Hematopoietic multipotent progenitor cell treated with erythropoietin and hydrocortisone succinate and interleukin-3 and kit ligand, for 17 days (in vitro differentiated cells): Measurements from ENCODE around the gene SAMD13.

Experiments
- DNase-seq: peaks from one replicate; pipeline ENCODE4 v3.0.0-alpha.2; 2015; ENCODE audit warnings: low spot score

SAMD13 gene

DNA sequence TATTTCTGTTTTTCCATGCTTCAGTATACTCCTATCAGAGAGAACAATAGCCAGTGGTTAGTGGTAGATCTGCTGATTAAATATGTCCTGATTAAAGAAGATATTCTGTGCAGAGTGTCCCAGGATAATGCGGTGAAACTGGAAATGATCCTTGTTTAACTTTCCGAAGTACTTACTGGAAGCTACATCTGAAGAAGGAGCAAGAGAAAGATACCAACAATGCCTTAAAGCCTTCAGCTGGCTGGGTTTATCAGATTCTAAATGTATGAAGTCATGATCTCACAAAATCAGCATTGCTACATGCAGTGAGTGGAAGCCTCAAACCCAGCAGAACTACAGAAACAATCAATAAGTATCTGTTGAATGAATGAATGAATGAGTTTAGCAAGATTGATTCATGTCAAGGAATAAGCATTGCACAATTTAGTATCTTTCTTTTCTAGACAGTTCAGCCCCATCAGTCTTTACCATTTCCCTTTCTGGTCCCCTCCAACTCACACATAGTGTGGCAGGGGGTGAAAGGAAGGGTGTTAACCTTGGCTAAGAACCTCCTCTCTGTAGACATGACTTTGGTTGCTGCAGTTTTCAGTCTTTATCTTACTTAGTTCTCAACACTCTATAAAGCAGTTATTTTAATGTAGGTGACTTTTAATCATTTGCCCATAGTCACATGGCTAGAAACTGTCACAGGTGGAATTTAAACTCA is 72.1 kb downstream of the SAMD13 start:
- no peak for DNase-seq

DNA sequence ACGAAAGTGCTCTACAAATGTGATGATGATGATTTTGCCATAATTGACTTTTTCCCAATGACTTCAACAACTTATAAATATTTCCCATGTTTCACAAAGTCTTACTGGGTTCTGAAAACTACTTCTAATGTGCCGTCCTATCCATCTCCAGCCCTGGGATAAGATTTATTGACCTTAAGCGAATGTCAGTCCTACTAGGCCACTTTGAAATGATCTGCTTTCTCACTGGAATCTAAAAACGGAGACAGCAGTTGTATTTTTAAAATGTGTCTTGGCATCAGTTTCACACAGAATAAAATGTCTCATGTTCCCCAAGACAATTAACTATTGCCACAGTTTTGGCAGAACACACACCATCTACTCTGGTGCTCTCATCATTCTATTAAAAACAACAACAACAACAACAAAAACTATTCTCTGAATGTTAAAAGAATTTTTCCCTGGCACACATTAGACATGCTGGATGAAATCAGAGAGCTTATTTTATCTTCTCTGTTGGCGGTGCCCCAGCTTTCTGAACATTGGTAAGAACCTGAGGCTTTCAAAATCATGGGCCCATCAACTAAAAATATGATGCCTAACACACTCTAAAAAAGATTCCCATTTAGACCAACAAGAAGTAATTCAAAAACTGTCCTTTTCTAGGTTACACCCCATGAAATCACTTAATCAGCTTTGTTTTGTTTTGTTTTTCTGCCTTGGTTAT is 73.6 kb downstream of the SAMD13 start:
- DNase-seq = no peak

DNA sequence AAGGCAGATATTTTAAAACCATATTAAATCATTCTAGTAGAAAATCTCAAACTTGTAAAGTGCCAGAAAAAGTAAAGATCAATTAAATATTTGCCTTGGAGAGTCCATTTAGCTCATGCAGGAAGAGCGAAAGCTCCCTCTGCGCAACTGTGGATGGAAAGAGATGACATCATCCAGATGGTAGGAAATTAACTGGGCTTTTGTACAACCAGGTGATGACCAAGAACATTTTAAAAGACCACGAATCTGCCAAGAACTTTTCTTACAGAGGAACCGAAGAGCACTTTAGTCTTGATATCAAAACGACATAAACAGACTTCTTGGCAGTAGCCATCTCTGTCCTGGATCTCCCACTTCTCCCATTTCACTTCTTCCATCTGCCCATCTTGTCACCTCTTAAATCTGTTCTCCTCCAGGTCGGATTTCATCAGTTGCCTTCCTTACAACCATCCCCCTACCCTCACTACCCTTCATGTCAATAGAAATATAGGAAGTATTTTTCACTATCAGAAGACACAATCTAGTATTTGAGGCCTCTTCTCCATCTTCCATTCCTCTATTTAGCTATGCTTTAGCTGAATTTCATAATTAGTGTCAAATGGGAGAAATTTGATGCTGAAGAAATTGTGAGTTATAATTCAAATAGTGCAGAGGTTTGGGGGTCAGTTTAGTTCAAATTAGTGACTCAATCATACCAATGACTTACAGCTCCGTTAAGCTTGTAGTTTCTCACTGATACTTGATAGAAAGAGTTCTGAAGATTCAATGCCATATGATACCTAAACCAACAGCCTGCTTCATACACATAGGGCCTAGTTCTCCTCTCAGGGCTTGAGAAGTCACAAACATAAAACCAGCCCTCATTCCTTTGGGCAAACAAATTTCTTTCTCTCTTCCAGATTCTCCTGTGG is 74.7 kb downstream of the SAMD13 start:
- no peak for DNase-seq

DNA sequence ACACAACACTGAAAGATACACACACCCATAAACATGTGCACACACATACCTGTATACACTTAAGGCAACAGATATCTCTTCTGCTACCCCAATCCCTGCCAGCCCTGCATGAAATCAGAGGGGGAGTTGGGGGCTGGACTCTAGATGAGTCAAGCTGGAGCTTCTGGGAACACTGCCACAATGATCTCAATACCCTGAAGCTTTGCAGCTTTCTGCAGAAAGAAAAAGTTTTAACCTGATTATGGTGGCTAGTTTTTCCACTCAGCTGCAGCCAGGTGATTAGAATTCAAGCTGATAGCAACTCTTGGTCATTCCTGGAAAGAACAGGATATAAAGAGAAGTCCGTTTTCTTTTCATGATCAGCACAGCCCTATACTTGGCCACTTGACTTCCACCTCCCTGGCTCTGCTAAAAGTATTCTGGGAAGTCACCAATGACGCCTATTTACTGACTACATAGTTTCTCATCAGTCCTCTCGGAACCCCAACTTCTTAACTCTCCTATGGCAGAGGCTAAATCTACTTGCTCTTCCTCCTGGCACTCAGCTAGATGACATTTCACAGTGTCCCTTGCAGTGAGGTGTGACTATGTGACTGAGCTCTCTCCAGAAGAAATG is 76.1 kb downstream of the SAMD13 start:
- DNase-seq = no peak

DNA sequence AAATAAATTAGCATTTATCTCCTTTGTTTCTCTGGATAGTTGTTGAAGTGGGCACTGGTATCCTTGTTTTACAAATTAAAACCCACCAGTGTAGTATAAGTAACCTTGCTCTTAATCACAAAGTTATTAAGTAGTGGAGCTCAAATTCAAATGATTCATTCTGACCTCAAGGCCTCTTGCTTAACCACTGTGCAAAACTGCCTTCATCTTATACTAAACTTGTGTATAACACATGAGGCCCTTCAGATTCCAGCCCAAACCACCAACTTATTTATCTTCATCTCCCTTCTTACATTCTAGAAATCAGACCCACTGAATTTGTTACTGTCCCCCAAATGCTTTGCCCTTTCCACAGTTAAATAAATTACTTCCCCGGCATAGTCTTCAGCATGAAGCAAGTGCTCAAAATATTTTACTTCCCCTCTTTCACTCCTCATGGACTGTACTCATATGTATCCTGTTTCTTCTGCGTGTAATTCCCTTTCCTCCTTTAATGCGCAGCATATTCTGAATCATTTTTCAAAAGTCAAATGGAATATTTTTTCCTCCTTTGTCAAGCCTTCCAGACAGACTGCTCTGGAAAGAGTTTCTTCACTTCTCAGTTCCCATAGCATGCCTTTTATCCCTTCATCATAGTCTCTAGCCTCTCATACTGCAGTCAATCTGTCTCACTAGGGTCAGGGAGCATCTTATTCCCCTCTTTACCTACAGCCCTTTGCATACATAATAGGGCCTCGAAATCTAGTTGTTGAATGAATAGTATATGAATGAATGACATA is 77.8 kb downstream of the SAMD13 start:
- DNase-seq = no peak

DNA sequence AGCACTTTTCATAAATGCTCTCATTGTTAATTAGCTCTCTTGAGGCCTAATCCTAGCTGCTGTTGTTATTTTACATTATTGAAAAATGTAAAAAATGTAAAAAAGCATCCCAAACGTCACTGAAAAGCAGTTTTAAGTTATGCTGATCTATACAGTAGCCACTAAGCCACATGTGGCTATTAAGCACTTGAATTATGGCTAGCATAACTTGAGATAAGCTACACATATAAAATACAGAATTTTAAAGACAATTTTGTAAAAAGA is 78.3 kb downstream of the SAMD13 start:
- DNase-seq = no peak

DNA sequence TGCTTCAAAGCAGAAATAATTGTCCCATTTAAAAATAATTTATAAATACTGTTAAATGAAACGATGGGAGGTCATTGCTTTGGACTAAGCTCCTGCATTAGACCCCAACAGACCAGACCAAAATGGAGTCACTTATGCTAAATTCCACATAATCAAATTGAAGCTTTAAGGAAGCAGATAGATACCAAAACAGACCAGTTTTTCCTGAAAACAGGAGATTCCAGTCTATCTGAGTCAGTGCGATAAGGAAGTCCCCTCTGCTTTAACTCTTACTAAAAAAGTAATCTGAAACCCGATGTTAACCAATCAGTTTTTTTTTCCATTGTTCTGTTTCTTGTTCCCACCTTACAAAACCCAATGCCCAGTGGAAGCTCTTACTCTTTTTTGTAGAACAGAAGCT is 80.6 kb downstream of the SAMD13 start:
- DNase-seq = no peak

DNA sequence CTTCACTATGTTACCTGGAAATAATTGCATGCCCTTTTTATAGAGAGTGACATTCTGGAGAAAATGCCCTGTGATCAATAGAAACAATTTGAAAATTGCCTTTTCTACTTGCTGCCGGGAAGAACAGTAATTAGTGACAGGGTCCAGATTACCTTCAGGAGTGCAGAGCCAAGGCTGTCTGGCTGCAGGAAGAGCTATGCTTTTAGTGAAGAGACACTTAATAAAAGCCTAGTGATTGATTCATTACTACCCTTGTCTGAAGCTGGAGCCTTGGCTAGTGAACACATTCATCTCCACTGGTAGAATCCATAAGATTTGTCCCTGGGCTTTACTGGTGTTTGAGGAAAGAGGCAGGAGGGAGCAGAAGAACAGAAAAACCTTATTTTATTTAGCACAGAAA is 83.8 kb downstream of the SAMD13 start:
- DNase-seq = no peak

DNA sequence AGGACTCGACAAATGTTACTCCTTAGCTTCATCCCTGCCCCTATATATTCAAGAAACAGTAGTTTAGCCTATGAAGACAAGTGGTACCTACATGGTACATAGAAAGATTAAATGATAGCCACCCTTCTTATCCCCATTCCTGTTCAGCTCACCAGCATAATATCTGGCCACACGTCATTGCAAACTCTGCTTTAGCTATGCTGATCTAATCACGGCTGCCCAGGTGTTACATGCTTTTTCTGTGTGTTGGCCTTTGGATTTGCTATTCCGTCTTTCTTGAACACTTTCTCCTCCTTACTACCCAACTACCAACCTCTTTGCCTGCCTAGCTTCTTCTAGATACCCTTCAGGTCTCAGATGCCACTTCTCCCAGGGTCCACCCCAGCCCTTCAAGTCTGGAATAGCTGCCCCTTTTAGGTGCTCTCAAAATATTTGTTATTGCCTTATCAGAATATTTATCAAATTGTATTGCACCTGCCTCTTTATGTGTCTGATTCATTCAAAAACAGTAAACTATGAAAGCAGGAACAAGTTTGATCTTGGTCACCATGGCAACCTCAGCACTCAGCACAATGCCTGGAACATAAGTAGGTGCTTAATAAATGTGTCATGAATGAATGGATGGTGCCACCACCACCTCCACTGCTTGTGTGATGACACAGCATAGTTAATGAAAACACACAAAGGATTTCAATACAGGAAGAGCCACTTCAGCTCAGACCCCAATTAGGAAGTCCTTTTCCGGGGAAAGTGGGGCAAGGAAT is 85.4 kb downstream of the SAMD13 start:
- DNase-seq = no peak

DNA sequence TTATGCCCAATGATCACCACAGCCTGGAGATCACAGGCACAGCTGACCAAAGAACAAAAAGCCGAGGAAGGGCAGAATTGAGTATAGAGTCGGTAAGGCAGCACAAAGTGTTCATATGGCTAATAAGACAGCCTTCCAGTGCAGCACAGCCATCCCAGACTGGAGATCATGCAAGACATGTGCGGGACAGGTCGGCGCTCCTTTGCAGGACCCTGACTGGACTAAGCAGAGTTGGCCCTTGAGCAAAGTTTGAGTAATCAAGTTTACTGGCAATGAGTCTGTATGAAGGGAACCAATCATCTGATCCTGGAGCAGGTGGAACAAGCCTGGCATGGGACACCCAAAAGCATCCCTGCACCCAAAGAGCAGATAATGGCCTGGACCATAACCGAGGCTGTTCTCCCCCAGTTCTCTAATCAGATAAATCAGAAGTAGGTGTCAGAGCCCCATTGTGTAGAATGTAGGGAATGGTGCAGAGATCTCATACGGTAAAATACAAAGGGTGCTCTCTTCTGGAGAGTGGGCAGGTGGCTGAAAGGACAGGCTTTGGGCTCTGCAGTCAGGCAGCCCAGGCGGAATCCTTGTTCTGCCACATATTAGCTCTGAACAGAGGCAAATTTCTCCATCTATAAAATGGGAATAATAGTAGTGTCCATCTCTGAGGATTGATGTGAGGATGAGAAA is 86.1 kb downstream of the SAMD13 start:
- DNase-seq = no peak

DNA sequence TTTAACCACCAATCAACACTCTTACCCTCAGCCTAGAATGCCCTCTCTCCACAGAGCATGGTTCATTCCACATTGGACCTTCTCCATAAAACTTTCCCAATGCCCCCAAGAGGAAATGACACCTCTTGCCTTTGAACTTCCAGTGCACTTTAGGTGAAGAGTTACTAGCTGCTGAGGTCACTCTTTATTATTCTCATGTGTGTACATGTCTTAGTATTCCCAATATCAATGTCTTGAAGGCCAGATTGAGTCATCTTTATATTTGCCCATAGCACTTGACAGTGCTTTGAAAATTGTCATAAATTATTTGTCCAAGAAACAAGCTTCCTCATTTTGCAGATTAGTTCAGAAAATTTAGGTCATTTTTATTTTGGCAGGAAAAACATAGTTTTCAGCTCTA is 88.7 kb downstream of the SAMD13 start:
- DNase-seq = no peak

DNA sequence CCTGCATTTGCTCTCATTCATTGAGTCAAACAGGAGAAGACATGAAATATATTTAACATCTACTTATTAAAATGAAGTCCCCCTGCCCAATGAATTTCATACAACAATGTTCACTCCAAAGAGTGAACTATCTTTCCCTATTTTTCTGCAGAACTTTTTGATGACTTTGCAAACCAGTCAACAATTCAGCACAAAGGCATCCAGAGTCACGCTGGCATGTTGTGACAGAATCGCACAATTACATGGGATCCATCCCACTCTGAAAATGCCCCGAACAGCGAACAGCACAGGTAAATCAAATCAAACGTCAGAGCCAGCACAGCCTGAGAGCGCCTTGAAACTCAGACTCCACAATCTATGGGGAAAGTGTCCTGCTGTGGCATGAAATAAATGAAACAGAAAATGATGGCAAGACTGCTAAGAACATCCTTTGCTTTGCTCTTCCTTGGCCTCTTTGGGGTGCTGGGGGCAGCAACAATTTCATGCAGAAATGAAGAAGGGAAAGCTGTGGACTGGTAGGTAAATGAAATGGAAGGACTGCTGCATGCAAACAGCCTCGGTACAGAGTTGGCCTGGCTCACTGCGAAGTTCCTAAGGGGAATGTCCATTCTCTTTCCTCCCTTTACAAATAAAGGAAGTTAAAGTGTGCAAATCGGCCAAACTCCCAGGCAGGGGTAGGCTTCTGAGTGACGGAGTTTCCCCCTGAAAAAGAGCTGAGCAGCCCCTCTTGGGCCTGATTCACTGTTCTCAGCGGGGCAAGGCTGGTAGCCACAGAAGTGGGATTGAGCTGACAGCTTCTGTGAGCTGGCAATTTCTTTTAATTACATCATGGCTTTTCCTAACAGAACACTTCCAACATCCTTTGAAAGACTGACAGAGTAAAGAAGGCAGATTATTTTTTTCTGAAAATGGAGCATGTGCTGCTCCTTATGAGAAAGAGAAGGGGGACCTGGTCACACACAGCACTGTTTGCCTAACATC is 97.0 kb downstream of the SAMD13 start, which contains the start of gene DNASE2B:
Gene DNASE2B (plus strand): TSS at position 310 of the 981 bp plus-strand sequence. CDS start 81 bp downstream, at position 391.
- no peak for DNase-seq
